HG02588 (cell line): Measurements from ENCODE around the gene CERS3.

Experiments used
- ATAC-seq: cut with Tn5 transposase; IDR thresholded peaks from one replicate; pipeline ENCODE4 v1.9.1; 2021; ENCODE audit warnings: mild to moderate bottlenecking, moderate library complexity; ENCODE audit not compliant: unreplicated experiment

CERS3 gene

DNA sequence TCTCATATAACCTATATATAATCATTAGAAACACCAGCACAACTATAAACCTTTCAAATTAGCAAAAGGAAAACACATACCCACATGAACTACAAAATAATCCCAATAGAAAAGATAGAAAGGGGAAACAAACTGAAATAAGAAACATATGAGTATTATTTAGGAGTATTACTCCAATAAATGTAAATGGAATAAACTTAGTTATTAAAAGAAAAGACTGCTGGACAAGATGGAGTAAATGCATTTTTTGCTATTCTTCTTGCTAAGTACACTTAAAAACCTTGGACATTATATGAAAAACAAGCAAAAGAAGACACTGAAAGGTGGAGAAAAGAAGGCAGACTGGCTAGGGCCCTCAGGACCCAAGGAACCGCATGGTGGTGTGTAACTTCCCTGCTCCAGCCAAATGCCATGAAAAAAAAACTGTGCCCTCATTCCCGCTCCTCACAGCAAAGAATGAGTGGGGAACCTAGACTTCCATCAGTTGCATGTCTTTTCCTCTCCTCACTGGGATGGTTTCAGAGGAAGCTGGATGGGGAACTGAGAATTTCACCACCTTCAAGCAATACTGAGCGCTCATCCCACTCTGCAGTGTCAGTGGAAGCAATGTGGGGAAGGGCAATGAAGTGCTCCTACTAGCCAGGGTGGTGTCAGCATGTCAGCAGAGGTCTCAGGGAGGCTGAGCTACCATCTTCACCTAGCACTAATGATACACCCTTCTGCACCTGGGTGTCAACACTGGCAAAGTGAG is 143.3 kb downstream of the CERS3 start:
- no peak for ATAC-seq

DNA sequence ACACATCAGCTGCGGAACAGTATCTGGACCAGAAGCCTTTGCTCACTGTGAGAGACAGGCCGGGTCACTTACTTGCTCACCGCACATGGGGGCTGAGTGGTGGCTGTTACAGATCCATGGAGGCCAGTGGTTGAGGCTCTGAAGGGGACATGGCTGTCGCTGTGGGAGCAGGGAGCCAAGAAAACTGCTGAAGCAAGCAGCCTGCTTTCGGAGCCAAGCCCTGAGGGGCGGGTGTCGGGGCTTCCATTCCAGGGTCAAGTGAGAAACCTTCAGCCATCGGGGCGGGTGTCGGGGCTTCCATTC is 144.7 kb downstream of the CERS3 start:
- no peak for ATAC-seq

DNA sequence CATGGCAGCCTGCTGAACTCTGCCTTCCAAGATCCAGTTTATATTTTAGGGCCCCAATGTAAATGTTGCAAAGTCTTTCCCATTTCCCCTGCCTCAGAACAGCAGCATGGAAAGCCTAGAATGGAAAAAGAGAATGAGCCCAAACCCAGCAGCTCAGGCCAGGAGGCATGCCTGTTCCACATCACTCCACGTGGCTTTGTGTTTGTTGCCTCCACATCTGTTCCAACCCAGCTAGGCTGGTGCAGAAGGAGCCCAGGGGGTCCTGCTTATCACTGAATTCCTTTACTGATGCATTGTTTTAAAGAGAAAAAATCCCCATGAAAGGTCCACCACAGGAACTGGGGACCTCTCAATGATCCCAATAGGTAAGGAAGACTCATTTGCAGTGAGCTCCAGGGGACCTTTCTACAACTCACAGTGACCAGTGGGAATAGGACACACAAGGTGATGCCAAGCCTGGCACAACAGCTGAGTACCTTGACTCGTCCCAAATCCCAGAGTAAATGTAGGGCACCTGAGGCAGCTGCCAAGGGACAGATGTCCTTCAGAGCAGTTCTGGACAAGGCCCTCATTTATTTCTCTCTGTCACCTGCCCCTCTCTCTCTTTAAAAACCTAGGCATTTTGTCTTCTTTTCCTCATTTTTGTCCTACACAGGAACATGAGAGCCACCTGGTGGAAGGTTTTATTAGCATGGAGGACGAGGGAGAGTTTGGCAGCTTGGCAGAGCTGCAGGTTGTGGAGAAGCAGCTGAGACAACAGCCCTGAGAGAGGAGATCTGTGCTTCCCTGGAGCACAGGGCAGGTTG is 145.2 kb downstream of the CERS3 start:
- ATAC-seq, result no peak

DNA sequence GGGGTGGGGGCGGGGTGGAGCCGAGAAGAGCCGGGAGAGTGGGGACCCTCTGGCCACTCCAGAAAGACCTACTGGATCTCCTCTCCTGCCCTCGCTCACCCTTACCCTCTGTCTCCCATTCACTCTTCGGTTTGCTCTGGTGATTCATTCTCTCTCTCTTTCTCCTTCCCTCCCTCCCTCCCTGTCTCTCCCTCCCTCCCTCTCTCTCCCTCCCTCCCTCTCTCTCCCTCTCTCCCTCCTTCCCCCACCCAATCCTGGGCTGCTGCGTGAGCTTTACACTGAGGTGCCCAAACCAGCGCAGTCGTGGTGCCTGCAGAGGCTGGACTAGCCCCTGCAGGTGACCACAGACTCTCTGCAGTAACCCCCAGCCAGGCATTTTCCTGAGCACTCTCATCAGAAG is 154.8 kb downstream of the CERS3 start:
- no peak for ATAC-seq

DNA sequence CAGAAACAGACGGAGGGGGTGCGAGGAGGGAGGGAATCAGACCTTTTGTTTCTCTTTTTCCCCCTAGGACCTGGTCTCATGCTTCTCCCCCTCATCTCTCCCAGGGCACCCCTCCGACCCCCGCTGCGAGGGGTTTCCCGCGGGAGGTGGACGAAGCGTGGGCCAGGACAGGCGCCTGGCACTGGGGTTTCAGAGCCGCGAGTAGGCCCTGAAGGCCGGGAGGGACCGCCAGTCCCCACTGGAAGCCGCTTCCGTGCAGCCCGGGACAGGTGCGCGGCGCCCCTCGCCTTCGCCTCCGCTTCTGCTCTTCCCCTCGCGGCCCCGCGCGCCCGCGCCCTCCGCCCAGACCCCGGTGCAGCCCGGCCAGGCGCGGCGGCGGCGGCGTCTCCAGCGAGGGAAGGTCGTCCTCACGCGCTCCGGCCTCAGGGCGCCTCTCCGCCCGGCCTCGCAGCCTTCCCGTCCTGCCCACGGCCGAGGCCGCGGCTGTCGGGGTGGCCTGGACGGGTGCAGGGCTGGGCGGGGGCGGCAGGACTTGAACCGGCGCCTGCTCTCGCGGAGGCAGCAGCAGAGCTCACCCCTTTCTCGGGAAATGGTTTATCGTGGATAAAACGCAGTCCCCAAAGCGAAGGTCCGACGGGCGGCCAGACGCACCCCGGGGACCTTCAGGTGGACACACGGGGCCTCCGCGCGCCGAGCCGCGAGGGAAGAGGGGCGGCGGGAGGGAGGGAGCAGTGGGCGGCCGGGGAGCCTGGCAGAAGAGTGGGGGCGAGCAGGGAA is 155.4 kb downstream of the CERS3 start:
- ATAC-seq, result no peak

DNA sequence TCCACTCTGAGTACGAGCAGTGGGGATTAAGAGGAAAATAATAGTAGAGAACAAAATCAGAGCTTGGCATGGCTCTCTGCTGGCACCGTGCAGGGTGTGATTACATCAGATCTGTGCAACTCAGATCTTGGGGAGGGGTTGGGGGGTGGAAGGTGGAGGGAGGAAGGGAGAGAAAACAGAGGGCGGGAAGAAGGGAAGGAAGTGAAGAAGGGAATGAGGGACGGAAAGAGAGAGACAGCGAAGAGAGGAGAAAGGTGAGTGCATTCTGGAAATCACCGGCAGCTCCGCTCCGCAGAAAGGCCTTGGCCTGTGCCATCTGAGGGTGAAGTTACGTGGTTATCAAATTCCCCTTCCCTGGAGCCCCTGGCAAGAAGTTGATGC is 156.0 kb downstream of the CERS3 start:
- no peak for ATAC-seq

DNA sequence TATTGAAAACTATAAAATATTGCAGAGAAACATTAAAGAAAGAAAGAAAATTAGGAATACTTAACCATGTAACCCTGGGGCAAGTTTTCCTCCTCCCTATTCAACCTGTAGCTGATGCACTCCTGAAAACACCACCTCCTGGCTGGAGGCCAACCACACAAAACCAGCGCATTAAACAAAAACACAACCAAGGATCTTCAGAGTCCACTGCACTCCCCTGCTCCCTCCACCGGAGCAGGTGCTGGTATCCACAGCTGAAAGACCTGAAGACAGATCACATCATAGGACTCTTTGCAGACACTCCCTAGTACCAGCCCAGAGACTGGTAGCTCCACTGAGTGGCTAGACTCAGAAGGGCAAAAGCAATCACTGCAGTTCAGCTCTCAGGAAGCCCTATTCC is 173.4 kb downstream of the CERS3 start:
- ATAC-seq, result no peak

DNA sequence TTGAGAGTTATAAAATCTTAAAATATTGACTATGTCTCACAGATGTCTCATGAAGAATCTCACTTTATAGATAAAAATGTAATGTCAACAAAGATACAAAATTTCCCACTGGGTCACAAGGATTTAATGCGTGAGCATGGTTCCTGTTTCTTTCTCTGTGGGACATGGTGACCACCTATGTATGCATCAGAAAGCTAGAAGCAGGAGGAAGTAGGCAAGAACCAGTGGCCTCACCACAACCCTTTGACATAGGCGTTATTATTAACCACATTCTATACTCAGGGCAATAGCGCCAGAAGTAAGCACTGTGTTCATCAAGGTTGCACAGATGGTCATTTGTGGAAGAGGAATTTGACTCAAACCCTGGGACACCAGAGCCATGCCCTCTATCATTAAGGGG is 175.3 kb downstream of the CERS3 start:
- no peak for ATAC-seq

DNA sequence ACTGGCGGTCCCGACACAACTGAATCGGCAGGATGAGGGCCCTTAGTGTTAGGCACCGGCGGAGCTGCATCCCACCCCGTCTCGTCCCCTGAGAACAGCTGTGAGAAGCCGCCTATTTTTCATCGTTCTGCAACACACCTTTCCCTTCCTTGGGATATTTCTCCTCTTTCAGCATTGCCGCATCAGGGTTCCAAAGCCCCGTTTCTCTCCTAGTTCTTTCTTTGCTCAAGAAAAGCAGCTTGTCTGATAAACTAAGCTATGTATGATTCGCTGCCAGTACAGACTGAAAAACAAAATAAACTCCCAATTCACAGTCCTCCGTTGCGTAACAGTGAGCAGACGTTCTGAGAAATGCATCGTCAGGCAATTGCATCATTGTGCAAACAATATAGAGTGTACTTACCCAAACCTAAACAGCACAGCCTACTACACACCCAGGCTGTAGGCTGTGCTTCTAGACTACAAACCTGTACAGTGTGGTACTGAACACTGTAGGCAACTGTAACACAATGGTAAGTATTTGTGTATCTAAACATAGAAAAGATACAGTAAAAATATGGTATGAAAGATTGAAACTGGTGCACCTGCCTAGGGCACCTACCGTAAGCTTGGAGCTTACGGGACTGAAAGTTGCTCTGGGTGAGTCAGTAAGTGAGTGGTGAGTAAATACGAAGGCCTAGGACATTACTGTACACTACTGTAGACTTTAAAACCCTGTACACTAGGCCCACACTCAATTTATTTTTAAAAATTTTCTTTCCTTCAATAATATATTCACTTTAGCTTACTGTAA is 178.1 kb downstream of the CERS3 start:
- ATAC-seq, result no peak
